ENCODE data around the gene PLOD2.

DNA sequence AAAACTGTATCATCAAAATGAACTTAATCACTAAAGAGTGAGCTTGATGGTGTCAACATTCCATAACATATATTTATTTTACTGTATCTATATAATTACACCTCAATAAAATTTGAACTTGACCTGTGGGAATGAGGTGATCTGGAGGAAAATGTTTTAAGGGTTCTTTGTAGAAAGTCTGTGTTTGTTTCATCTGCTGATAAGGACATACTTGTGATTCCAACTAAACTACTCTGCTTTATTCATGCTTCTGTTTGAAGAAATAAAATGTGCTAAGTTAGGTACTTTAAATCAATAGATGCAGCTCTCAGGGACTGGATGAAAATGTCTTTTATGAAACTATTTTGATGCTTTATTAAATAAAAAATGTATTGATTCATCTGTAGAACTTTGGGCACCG, 11.6 kb upstream of the PLOD2 start:
- TF ChIP-seq, protein P1, sequence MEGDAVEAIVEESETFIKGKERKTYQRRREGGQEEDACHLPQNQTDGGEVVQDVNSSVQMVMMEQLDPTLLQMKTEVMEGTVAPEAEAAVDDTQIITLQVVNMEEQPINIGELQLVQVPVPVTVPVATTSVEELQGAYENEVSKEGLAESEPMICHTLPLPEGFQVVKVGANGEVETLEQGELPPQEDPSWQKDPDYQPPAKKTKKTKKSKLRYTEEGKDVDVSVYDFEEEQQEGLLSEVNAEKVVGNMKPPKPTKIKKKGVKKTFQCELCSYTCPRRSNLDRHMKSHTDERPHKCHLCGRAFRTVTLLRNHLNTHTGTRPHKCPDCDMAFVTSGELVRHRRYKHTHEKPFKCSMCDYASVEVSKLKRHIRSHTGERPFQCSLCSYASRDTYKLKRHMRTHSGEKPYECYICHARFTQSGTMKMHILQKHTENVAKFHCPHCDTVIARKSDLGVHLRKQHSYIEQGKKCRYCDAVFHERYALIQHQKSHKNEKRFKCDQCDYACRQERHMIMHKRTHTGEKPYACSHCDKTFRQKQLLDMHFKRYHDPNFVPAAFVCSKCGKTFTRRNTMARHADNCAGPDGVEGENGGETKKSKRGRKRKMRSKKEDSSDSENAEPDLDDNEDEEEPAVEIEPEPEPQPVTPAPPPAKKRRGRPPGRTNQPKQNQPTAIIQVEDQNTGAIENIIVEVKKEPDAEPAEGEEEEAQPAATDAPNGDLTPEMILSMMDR (optimal IDR thresholded peaks at IDR 0.05 in 1 of 3, IDR thresholded peaks at IDR 0.05 in 1 of 3, conservative IDR thresholded peaks at IDR 0.05 in 1 of 3; ENCODE audit: extremely low read depth in 1 of 3, insufficient read depth in 2 of 3, low read length in 3 of 3) = no peak
- no peak for TF ChIP-seq EZH2 (IDR thresholded peaks at IDR 0.05; ENCODE audit: low read length)
